Left colon (tissue), 2 donors: ENCODE measurements around the gene OR1F1. TPM values are rescaled to one million over a fixed set of nuclear protein-coding genes. Genes with fewer than 3 reads are reported as not detected.
"Not testable (repeated sequence)": the region's sequence is repeated elsewhere in the genome, so short reads cannot be mapped to it uniquely, and the experiment has no call there.

Experiments
- ATAC-seq: fragments of 200-7000 bp; cut with Tn5 transposase; one replicate; pipeline ENCODE4 v1.9.1; 2020; ENCODE audit warnings: mild to moderate bottlenecking, moderate library complexity
- DNase-seq, 2 donors: peaks; one replicate each; pipeline ENCODE4 v3.0.0-alpha.2; 2020
- intact Hi-C, 2 donors: fragments of 100-400 bp; cut with DNase I in 1 of 2; cut with micrococcal nuclease in 1 of 2; formaldehyde crosslinking; loops; one replicate each; pipeline versions ENCODE4 v1.11.2 to v1.14.0; 2022; cut with DNase I, micrococcal nuclease
- total RNA-seq, 2 donors: library from RNA; stranded (reverse); fragmentation: NEBNext Ultra II Directional; extraction: Animal tissue kit (Norgen Biotek cat#: 25700); gene quantifications; one replicate each; pipeline ENCODE4 v1.2.1, GENCODE V29; 2021
- donor health status: DM: no; HTN: no; CAD: no.
- donor health status: DM: yes; HTN: yes; CAD: no.

OR1F1 gene
- total RNA-seq, 2 donors from 2014 or later: not detected

GRCh38 chr16:3190949-3191353 is 2.9 kb downstream of the OR1F1 start:
- DNase-seq: no peak
- intact Hi-C loops: no loop called here
- ATAC-seq: no peak

GRCh38 chr16:3192476-3193019 is 4.5 kb downstream of the OR1F1 start:
- no peak for ATAC-seq
- no peak for DNase-seq
- intact Hi-C loops: no loop called here

GRCh38 chr16:3193221-3194212 is 5.5 kb downstream of the OR1F1 start:
- intact Hi-C loops: no loop called here
- DNase-seq: no peak
- ATAC-seq: no peak

- intact Hi-C loops: no loop called here
- ATAC-seq (no peak), DNase-seq (no peak)
These were observed 6.8 kb downstream of the OR1F1 start for GRCh38 chr16:3194792-3195191.

GRCh38 chr16:3195975-3196374 is 8.0 kb downstream of the OR1F1 start:
- no peak for ATAC-seq
- DNase-seq: no peak
- intact Hi-C loops: no loop called here

- ATAC-seq, DNase-seq, intact Hi-C loops: not testable (repeated sequence)
These were observed 9.8 kb downstream of the OR1F1 start for GRCh38 chr16:3197694-3198333.

GRCh38 chr16:3198334-3199072 is 10.5 kb downstream of the OR1F1 start:
- no peak for DNase-seq
- no peak for ATAC-seq
- intact Hi-C loops: no loop called here

- DNase-seq (no peak), ATAC-seq (no peak)
- intact Hi-C loops: no loop called here
These were observed 15.0 kb downstream of the OR1F1 start for GRCh38 chr16:3202903-3203539.

- DNase-seq, ATAC-seq, intact Hi-C loops: not testable (repeated sequence)
These were observed 17.9 kb downstream of the OR1F1 start for GRCh38 chr16:3205939-3206338.

GRCh38 chr16:3207086-3207953 is 19.3 kb downstream of the OR1F1 start:
- no peak for ATAC-seq
- DNase-seq: no peak
- intact Hi-C loops: no loop called here

GRCh38 chr16:3212006-3212405 is 24.0 kb downstream of the OR1F1 start:
- intact Hi-C loops: no loop called here
- no peak for DNase-seq
- ATAC-seq: no peak

- ATAC-seq (no peak), DNase-seq (no peak)
- intact Hi-C loops: no loop called here
These were observed 24.6 kb downstream of the OR1F1 start for GRCh38 chr16:3212567-3212966.

- intact Hi-C loops: no loop called here
- DNase-seq: no peak
- no peak for ATAC-seq
These were observed 27.0 kb downstream of the OR1F1 start for GRCh38 chr16:3214904-3215600.

- no peak for ATAC-seq
These were observed 27.7 kb downstream of the OR1F1 start for GRCh38 chr16:3215601-3216262.

GRCh38 chr16:3216263-3216640 is 28.2 kb downstream of the OR1F1 start:
- no peak for ATAC-seq
- intact Hi-C loops: no loop called here
- no peak for DNase-seq

More at GRCh38 chr16:3215601-3216262, 27.7 kb downstream of the OR1F1 start:
- intact Hi-C loops: no loop called here
- DNase-seq: no peak

GRCh38 chr16:3220839-3221238 is 32.8 kb downstream of the OR1F1 start:
- DNase-seq (no peak), ATAC-seq (no peak)
- intact Hi-C loops: no loop called here
